HT1080 (cell line): ENCODE measurements around the gene CNTN4. TPM values are rescaled to one million over a fixed set of nuclear protein-coding genes. Genes with fewer than 3 reads are reported as not detected.

ENCODE experiments used
- DNase-seq: peaks from one replicate; pipeline ENCODE4 v3.0.0-alpha.2; 2015; ENCODE audit warnings: low read depth
- total RNA-seq: library from RNA; depleted of rRNA; stranded (reverse); fragments of >200 nt; shearing (Covaris generic); gene quantifications from 2 replicates; pipeline ENCODE4 v1.2.3, GENCODE V29; 2014

The CNTN4 gene
- total RNA-seq, 1 experiment from 2014 or later: not detected

- DNase-seq: no peak
Observed at GRCh38 chr3:2148561-2149340, 50.1 kb downstream of the CNTN4 start.

- peak; percentile 31 for DNase-seq
Observed at GRCh38 chr3:2153053-2153452, 54.4 kb downstream of the CNTN4 start.

- no peak for DNase-seq
Observed at GRCh38 chr3:2153547-2153946, 54.9 kb downstream of the CNTN4 start.

- no peak for DNase-seq
Observed at GRCh38 chr3:2154621-2155020, 56.0 kb downstream of the CNTN4 start.

- DNase-seq: peak; percentile 17
Observed at GRCh38 chr3:2156244-2156847, 57.7 kb downstream of the CNTN4 start.

GRCh38 chr3:2158828-2159227 is 60.2 kb downstream of the CNTN4 start:
- no peak for DNase-seq

GRCh38 chr3:2166552-2166951 is 67.9 kb downstream of the CNTN4 start:
- no peak for DNase-seq

- no peak for DNase-seq
Observed at GRCh38 chr3:2172561-2173171, 74.0 kb downstream of the CNTN4 start.

- no peak for DNase-seq
Observed at GRCh38 chr3:2180634-2181033, 82.0 kb downstream of the CNTN4 start.

- no peak for DNase-seq
Observed at GRCh38 chr3:2198776-2199279, 100.2 kb downstream of the CNTN4 start.

GRCh38 chr3:2204054-2204453 is 105.4 kb downstream of the CNTN4 start:
- no peak for DNase-seq

GRCh38 chr3:2205692-2206091 is 107.0 kb downstream of the CNTN4 start:
- no peak for DNase-seq

- DNase-seq: no peak
Observed at GRCh38 chr3:2206536-2206935, 107.9 kb downstream of the CNTN4 start.

- DNase-seq: peak; percentile 7
Observed at GRCh38 chr3:2211568-2211967, 112.9 kb downstream of the CNTN4 start.

- DNase-seq: no peak
Observed at GRCh38 chr3:2212206-2212605, 113.5 kb downstream of the CNTN4 start.

- DNase-seq: no peak
Observed at GRCh38 chr3:2218375-2218774, 119.7 kb downstream of the CNTN4 start.

- DNase-seq: no peak
Observed at GRCh38 chr3:2218816-2219215, 120.2 kb downstream of the CNTN4 start.

- no peak for DNase-seq
Observed at GRCh38 chr3:2236203-2236602, 137.5 kb downstream of the CNTN4 start.

- DNase-seq: no peak
Observed at GRCh38 chr3:2244137-2244536, 145.5 kb downstream of the CNTN4 start.

- no peak for DNase-seq
Observed at GRCh38 chr3:2246873-2247648, 148.4 kb downstream of the CNTN4 start.

- DNase-seq: no peak
Observed at GRCh38 chr3:2247831-2248230, 149.2 kb downstream of the CNTN4 start.

GRCh38 chr3:2250783-2251182 is 152.1 kb downstream of the CNTN4 start:
- DNase-seq: no peak
